Measurements from ENCODE around the gene WWOX.

The WWOX gene

DNA sequence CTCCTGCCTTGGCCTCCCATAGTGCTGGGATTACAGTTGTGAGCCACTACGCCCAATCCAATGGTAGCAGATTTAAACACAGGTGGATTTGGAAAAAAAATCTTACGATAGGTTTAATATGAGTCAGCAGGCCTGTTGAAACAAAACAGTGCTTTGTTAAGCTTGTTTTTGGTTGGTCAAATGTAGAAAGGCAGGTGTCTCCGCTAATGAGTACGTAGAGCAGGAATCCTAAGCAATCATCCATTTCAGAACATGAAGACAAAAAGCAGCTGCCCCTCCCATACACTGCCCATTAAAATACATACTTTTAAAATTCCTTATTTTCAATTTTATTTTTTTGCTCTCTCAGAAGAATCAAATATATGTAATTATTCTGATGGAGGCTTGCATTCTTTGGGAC lies 1.9 kb upstream of the WWOX start:
- DNase-seq: no peak
- Histone ChIP-seq H3K27ac (ENCODE audit: low read length) (no peak overlapping the region), H4K20me1 (ENCODE audit: insufficient read depth, low read length) (no peaks in the 10 kb centered on the region), H3K9me3 (replicated peaks; ENCODE audit: insufficient read depth, low read length) (no peaks in the 10 kb centered on the region), H3K9ac (ENCODE audit: low read length) (no peak overlapping the region), H3K36me3 (replicated peaks; ENCODE audit: insufficient read depth, low read length) (no peaks in the 10 kb centered on the region), H3K9me2 (replicated peaks; ENCODE audit: insufficient read depth, low read length) (no peaks in the 10 kb centered on the region), H3K27me3 (replicated peaks; ENCODE audit: insufficient read depth, low read length) (no peaks in the 10 kb centered on the region), H3K4me2 (ENCODE audit: low read depth, low read length) (no peak overlapping the region), H3K4me3 (ENCODE audit: low read length) (no peak overlapping the region), H3K4me1 (ENCODE audit: low read length) (no peaks in the 10 kb centered on the region), H3K79me2 (ENCODE audit: low read length) (no peaks in the 10 kb centered on the region), H3F3A (ENCODE audit: insufficient read depth, low read length) (no peaks in the 10 kb centered on the region), H2AFZ (ENCODE audit: low read length) (no peak overlapping the region)
- TF ChIP-seq EZH2phosphoT487 (IDR thresholded peaks at IDR 0.05; ENCODE audit: low read length) (no peak), EZH2 (optimal IDR thresholded peaks at IDR 0.05; ENCODE audit: low read depth, low read length) (no peak), CTCF (IDR thresholded peaks at IDR 0.05; ENCODE audit: low read length) (no peak)

DNA sequence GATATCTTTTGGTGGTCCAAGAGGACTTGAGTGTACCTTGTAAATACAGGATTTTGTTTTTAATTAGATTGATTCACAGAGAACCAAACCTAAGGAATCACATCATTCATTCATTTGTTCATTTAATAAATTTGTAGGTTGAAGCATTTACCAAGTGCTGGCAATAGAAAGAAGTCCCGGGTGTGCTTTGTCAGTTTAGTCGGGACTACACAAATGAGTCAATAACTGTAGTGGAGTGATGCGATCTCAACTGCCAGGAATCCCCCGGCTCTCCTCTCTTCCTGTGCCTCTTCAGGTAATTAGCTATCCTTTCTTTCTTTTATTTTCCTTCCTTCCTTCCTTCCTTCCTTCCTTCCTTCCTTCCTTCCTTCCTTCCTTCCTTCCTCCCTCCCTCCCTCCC lies 1.4 kb upstream of the WWOX start:
- no peaks in the 10 kb centered on the region for H3K9me3 ChIP-seq (replicated peaks; ENCODE audit: insufficient read depth, low read length)
- H3F3A ChIP-seq (ENCODE audit: insufficient read depth, low read length): no peaks in the 10 kb centered on the region
- no peak for TF ChIP-seq EZH2 (optimal IDR thresholded peaks at IDR 0.05; ENCODE audit: low read depth, low read length)
- no peak for TF ChIP-seq EZH2phosphoT487 (IDR thresholded peaks at IDR 0.05; ENCODE audit: low read length)
- TF ChIP-seq CTCF (IDR thresholded peaks at IDR 0.05; ENCODE audit: low read length): no peak
- no peak overlapping the region for H3K9ac ChIP-seq (ENCODE audit: low read length)
- no peak overlapping the region for H3K27ac ChIP-seq (ENCODE audit: low read length)
- H3K4me2 ChIP-seq (ENCODE audit: low read depth, low read length): no peak overlapping the region
- no peaks in the 10 kb centered on the region for H3K4me1 ChIP-seq (ENCODE audit: low read length)
- H3K4me3 ChIP-seq (ENCODE audit: low read length): no peak overlapping the region
- no peaks in the 10 kb centered on the region for H3K27me3 ChIP-seq (replicated peaks; ENCODE audit: insufficient read depth, low read length)
- DNase-seq: no peak
- no peaks in the 10 kb centered on the region for H3K79me2 ChIP-seq (ENCODE audit: low read length)
- H3K9me2 ChIP-seq (replicated peaks; ENCODE audit: insufficient read depth, low read length): no peaks in the 10 kb centered on the region
- H3K36me3 ChIP-seq (replicated peaks; ENCODE audit: insufficient read depth, low read length): no peaks in the 10 kb centered on the region
- no peak overlapping the region for H2AFZ ChIP-seq (ENCODE audit: low read length)
- no peaks in the 10 kb centered on the region for H4K20me1 ChIP-seq (ENCODE audit: insufficient read depth, low read length)

- H3K4me3 ChIP-seq (ENCODE audit: low read length): peak overlapping the region; percentile 60
- H3K9me3 ChIP-seq (replicated peaks; ENCODE audit: insufficient read depth, low read length): no peaks in the 10 kb centered on the region
- H3F3A ChIP-seq (ENCODE audit: insufficient read depth, low read length): no peaks in the 10 kb centered on the region
- no peaks in the 10 kb centered on the region for H3K4me1 ChIP-seq (ENCODE audit: low read length)
- no peak for DNase-seq
- no peaks in the 10 kb centered on the region for H3K9me2 ChIP-seq (replicated peaks; ENCODE audit: insufficient read depth, low read length)
- no peaks in the 10 kb centered on the region for H3K36me3 ChIP-seq (replicated peaks; ENCODE audit: insufficient read depth, low read length)
- H3K9ac ChIP-seq (ENCODE audit: low read length): peak overlapping the region; percentile 37; the same call in 1 of the 2 replicates
- TF ChIP-seq CTCF (IDR thresholded peaks at IDR 0.05; ENCODE audit: low read length) (no peak), EZH2phosphoT487 (IDR thresholded peaks at IDR 0.05; ENCODE audit: low read length) (no peak)
- peak overlapping the region; percentile 79 for H3K4me2 ChIP-seq (ENCODE audit: low read depth, low read length)
- peak overlapping the region; percentile 76; the same call in 1 of the 2 replicates for H3K27ac ChIP-seq (ENCODE audit: low read length)
- no peaks in the 10 kb centered on the region for H3K27me3 ChIP-seq (replicated peaks; ENCODE audit: insufficient read depth, low read length)
- no peaks in the 10 kb centered on the region for H3K79me2 ChIP-seq (ENCODE audit: low read length)
- peak overlapping the region; percentile 95 for H2AFZ ChIP-seq (ENCODE audit: low read length)
- H4K20me1 ChIP-seq (ENCODE audit: insufficient read depth, low read length): no peaks in the 10 kb centered on the region
Measured at GRCh38 chr16:78098595-78099270, 721 bp upstream of the WWOX start.

Data from MM.1S (cell line).